ENCODE data around the gene SPOCK1. TPM values are rescaled to one million over a fixed set of nuclear protein-coding genes. Genes with fewer than 3 reads are reported as not detected.

Gene SPOCK1
- total and polyA plus RNA-seq, 12 donors = 13.7 to 70.3 (median 28.6) TPM

- Histone ChIP-seq H3K27ac (no peak overlapping the region), H3K4me3 (no peak overlapping the region), H3K9me3 (peaks cover 0 to 14% (median 0%) of the 10 kb centered on the region in 11 donors), H3K27me3 (no peaks in the 10 kb centered on the region), H3K36me3 (no peaks in the 10 kb centered on the region), H3K4me1 (no peaks in the 10 kb centered on the region)
- DNase-seq = no peak
- no peak for ATAC-seq
- intact Hi-C loops (cut with DNase I) = no loop called here
- no peak for TF ChIP-seq CTCF (IDR thresholded peaks at IDR 0.05)
Observed at GRCh38 chr5:137531266-137531665, 32.1 kb upstream of the SPOCK1 start.

GRCh38 chr5:137521246-137521645, 22.1 kb upstream of the SPOCK1 start:
- ATAC-seq (no peak), DNase-seq (no peak)
- H3K9me3 ChIP-seq = no peaks in the 10 kb centered on the region
- peaks cover 0 to 8% (median 0%) of the 10 kb centered on the region in 7 donors for H3K27me3 ChIP-seq
- H3K27ac ChIP-seq = no peak overlapping the region
- WGBS, 2 donors = 66 to 78% methylated on average over 3 of the region's 3 CpGs
- H3K36me3 ChIP-seq = no peaks in the 10 kb centered on the region
- TF ChIP-seq CTCF (IDR thresholded peaks at IDR 0.05) = no peak
- H3K4me1 ChIP-seq = no peaks in the 10 kb centered on the region
- no peak overlapping the region for H3K4me3 ChIP-seq
- intact Hi-C loops (cut with DNase I) = no loop called here

- ATAC-seq = no peak
- H3K4me3 ChIP-seq = no peak overlapping the region
- no peak overlapping the region for H3K27ac ChIP-seq
- peaks cover 0 to 16% (median 0%) of the 10 kb centered on the region in 7 donors for H3K27me3 ChIP-seq
- H3K9me3 ChIP-seq = peaks cover 0 to 2% (median 0%) of the 10 kb centered on the region in 11 donors
- WGBS, 2 donors = 77% methylated on average over 5 of the region's 5 CpGs
- no peak for TF ChIP-seq CTCF (IDR thresholded peaks at IDR 0.05)
- H3K36me3 ChIP-seq = no peaks in the 10 kb centered on the region
- intact Hi-C loops (cut with DNase I) = no loop called here
- H3K4me1 ChIP-seq = no peaks in the 10 kb centered on the region
- DNase-seq = no peak
Observed at GRCh38 chr5:137516961-137517360, 17.8 kb upstream of the SPOCK1 start.

- Histone ChIP-seq H3K27me3 (peaks cover 0 to 16% (median 5%) of the 10 kb centered on the region in 7 donors), H3K36me3 (no peaks in the 10 kb centered on the region), H3K4me1 (no peaks in the 10 kb centered on the region), H3K9me3 (peaks cover 0 to 9% (median 0%) of the 10 kb centered on the region in 11 donors), H3K4me3 (no peak overlapping the region), H3K27ac (no peak overlapping the region)
- no peak for TF ChIP-seq CTCF (IDR thresholded peaks at IDR 0.05)
- intact Hi-C loops (cut with DNase I) = no loop called here
- WGBS, 2 donors = 33 to 42% methylated on average over 7 of the region's 7 CpGs
- no peak for DNase-seq
- ATAC-seq = no peak
Observed at GRCh38 chr5:137516251-137516797, 17.2 kb upstream of the SPOCK1 start.
